ENCODE measurements around the gene ZNHIT2.

The ZNHIT2 gene

GRCh38 chr11:65129649-65130441 is 12.3 kb upstream of the ZNHIT2 start:
- TF ChIP-seq TCF12 (IDR thresholded peaks at IDR 0.05; ENCODE audit: low read depth) (no peak), ZBTB7A (IDR thresholded peaks at IDR 0.05; ENCODE audit: low read depth) (no peak), FOXM1 (IDR thresholded peaks at IDR 0.05; ENCODE audit: borderline replicate concordance, low read depth) (no peak), RAD21 (IDR thresholded peaks at IDR 0.05; ENCODE audit: low read depth) (no peak), NFIC (IDR thresholded peaks at IDR 0.05) (no peak), EP300 (IDR thresholded peaks at IDR 0.05; ENCODE audit: borderline replicate concordance) (no peak), REST (IDR thresholded peaks at IDR 0.05; ENCODE audit: low read depth) (no peak), TAF1 (IDR thresholded peaks at IDR 0.05; ENCODE audit: low read depth) (no peak), CREB1 (IDR thresholded peaks at IDR 0.05; ENCODE audit: low read depth) (no peak), TEAD4 (IDR thresholded peaks at IDR 0.05) (no peak), YY1 (IDR thresholded peaks at IDR 0.05; ENCODE audit: low read depth) (no peak), MAX (IDR thresholded peaks at IDR 0.05) (no peak), CEBPB (IDR thresholded peaks at IDR 0.05) (no peak), EGR1 (IDR thresholded peaks at IDR 0.05) (no peak)
- TF ChIP-seq, protein P1, sequence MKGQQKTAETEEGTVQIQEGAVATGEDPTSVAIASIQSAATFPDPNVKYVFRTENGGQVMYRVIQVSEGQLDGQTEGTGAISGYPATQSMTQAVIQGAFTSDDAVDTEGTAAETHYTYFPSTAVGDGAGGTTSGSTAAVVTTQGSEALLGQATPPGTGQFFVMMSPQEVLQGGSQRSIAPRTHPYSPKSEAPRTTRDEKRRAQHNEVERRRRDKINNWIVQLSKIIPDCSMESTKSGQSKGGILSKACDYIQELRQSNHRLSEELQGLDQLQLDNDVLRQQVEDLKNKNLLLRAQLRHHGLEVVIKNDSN (IDR thresholded peaks at IDR 0.05), result no peak

GRCh38 chr11:65128182-65129145 is 11.0 kb upstream of the ZNHIT2 start:
- no peak for TF ChIP-seq FOXM1 (IDR thresholded peaks at IDR 0.05; ENCODE audit: borderline replicate concordance, low read depth)
- TF ChIP-seq YY1 (IDR thresholded peaks at IDR 0.05; ENCODE audit: low read depth), result no peak
- no peak for TF ChIP-seq REST (IDR thresholded peaks at IDR 0.05; ENCODE audit: low read depth)
- TF ChIP-seq TEAD4 (IDR thresholded peaks at IDR 0.05), result no peak
- no peak for TF ChIP-seq CEBPB (IDR thresholded peaks at IDR 0.05)
- TF ChIP-seq TCF12 (IDR thresholded peaks at IDR 0.05; ENCODE audit: low read depth), result no peak
- TF ChIP-seq ZBTB7A (IDR thresholded peaks at IDR 0.05; ENCODE audit: low read depth), result no peak
- no peak for TF ChIP-seq CREB1 (IDR thresholded peaks at IDR 0.05; ENCODE audit: low read depth)
- no peak for TF ChIP-seq EP300 (IDR thresholded peaks at IDR 0.05; ENCODE audit: borderline replicate concordance)
- no peak for TF ChIP-seq RAD21 (IDR thresholded peaks at IDR 0.05; ENCODE audit: low read depth)
- no peak for TF ChIP-seq TAF1 (IDR thresholded peaks at IDR 0.05; ENCODE audit: low read depth)
- TF ChIP-seq EGR1 (IDR thresholded peaks at IDR 0.05), result no peak
- no peak for TF ChIP-seq MAX (IDR thresholded peaks at IDR 0.05)
- TF ChIP-seq, protein P1 (IDR thresholded peaks at IDR 0.05), result no peak
- TF ChIP-seq NFIC (IDR thresholded peaks at IDR 0.05), result no peak

GRCh38 chr11:65127473-65128181 is 10.1 kb upstream of the ZNHIT2 start:
- no peak for TF ChIP-seq REST (IDR thresholded peaks at IDR 0.05; ENCODE audit: low read depth)
- no peak for TF ChIP-seq TAF1 (IDR thresholded peaks at IDR 0.05; ENCODE audit: low read depth)
